B cell (primary cell): ENCODE measurements around the gene LRRC57. TPM values are rescaled to one million over a fixed set of nuclear protein-coding genes. Genes with fewer than 3 reads are reported as not detected.

ENCODE experiments used
- ATAC-seq: fragments of 200-7000 bp; cut with Tn5 transposase; one replicate; pipeline ENCODE4 v1.10.0; 2021; ENCODE audit warnings: low read depth, mild to moderate bottlenecking, moderate number of reproducible peaks, moderate library complexity
- CTCF ChIA-PET: fragments of 350-600 bp; sonication (Branson Sonifier 250); formaldehyde crosslinking; loops from one replicate; lab custom pipeline; 2021; ENCODE audit warnings: antibody characterized with exemption, inconsistent platforms; lab: Charles Lee
- POLR2A ChIA-PET: fragments of 350-600 bp; sonication (Branson Sonifier 250); formaldehyde crosslinking; loops from one replicate; lab custom pipeline; 2021; ENCODE audit warnings: antibody characterized with exemption; lab: Charles Lee
- DNase-seq: peaks from one replicate; pipeline ENCODE4 v3.0.0; 2013
- H2AFZ ChIP-seq: 2 replicates; pipeline ENCODE4 v1.6.1; 2012; ENCODE audit warnings: mild to moderate bottlenecking, low read depth, low read length; ENCODE audit not compliant: insufficient read depth, poor library complexity, severe bottlenecking
- H3K27ac ChIP-seq, 2 donors: 1 replicate in 1 of 2; 2 replicates in 1 of 2; pipeline ENCODE4 v1.5.1; 2012 to 2013; ENCODE audit warnings: low read length in 2 of 2, mild to moderate bottlenecking in 2 of 2, moderate library complexity in 1 of 2
- H3K27me3 ChIP-seq, 4 experiments: fragments of 200-600 bp in 1 of 4; sonication (generic) in 1 of 4; replicated peaks in 1 of 4; 1 replicate in 2 of 4; 2 replicates in 2 of 4; pipeline versions ENCODE4 v1.6.1 to v1.7.0; 2013 to 2016; ENCODE audit warnings: low read length in 3 of 4, mild to moderate bottlenecking in 2 of 4, mixed read lengths in 1 of 4, moderate library complexity in 1 of 4; ENCODE audit not compliant: insufficient read depth in 4 of 4, control insufficient read depth in 3 of 4; ENCODE audit errors: control extremely low read depth in 1 of 4
- H3K36me3 ChIP-seq, 2 experiments: replicated peaks in 1 of 2; 1 replicate in 1 of 2; 2 replicates in 1 of 2; pipeline versions ENCODE4 v1.6.1 to v1.7.1; 2013; ENCODE audit warnings: low read length in 1 of 2; ENCODE audit not compliant: insufficient read depth in 2 of 2, control insufficient read depth in 1 of 2; ENCODE audit errors: control extremely low read depth in 1 of 2, extremely low read depth in 1 of 2
- H3K4me1 ChIP-seq, 2 donors: fragments of 200-600 bp in 1 of 2; sonication (generic) in 1 of 2; 1 replicate in 1 of 2; 2 replicates in 1 of 2; pipeline versions ENCODE4 v1.5.1 to v1.6.1; 2013 to 2017; ENCODE audit warnings: low read length in 2 of 2; ENCODE audit not compliant: control insufficient read depth in 2 of 2, insufficient read depth in 2 of 2
- H3K4me2 ChIP-seq: replicated peaks from 2 replicates; pipeline ENCODE3; 2012; ENCODE audit warnings: mild to moderate bottlenecking, low read depth, low read length; ENCODE audit not compliant: poor library complexity, severe bottlenecking
- H3K4me3 ChIP-seq, 5 experiments: fragments of 200-600 bp in 1 of 5; sonication (generic) in 1 of 5; 1 replicate in 3 of 5; 2 replicates in 2 of 5; pipeline versions ENCODE4 v1.5.1 to v1.7.0; 2011 to 2016; ENCODE audit warnings: low read length in 4 of 5, mild to moderate bottlenecking in 4 of 5, low read depth in 2 of 5, control low read depth in 1 of 5, moderate library complexity in 1 of 5; ENCODE audit not compliant: insufficient read depth in 1 of 5; ENCODE audit errors: control extremely low read depth in 1 of 5, extremely low read depth in 1 of 5
- H3K79me2 ChIP-seq: fragments of 200-600 bp; sonication (generic); one replicate; pipeline ENCODE4 v1.6.0; 2016; ENCODE audit warnings: low read length; ENCODE audit not compliant: control insufficient read depth, insufficient read depth
- H3K9ac ChIP-seq: fragments of 200-600 bp; sonication (generic); 2 replicates; pipeline ENCODE4 v1.6.1; 2017; ENCODE audit warnings: mild to moderate bottlenecking, low read length, moderate library complexity
- H3K9me3 ChIP-seq, 3 donors: one replicate each; pipeline versions ENCODE4 v1.6.1 to v1.7.1; 2013; ENCODE audit warnings: low read length in 2 of 3; ENCODE audit not compliant: control insufficient read depth in 2 of 3, insufficient read depth in 1 of 3; ENCODE audit errors: control extremely low read depth in 1 of 3
- H4K20me1 ChIP-seq: 2 replicates; pipeline ENCODE4 v1.6.0; 2012; ENCODE audit warnings: mild to moderate bottlenecking, low read length; ENCODE audit not compliant: insufficient read depth, control insufficient read depth, poor library complexity, severe bottlenecking
- H3K27ac Mint-ChIP-seq: one replicate; pipeline ENCODE4 v1.8.0; 2021; ENCODE audit warnings: mixed read lengths
- H3K27me3 Mint-ChIP-seq: one replicate; pipeline ENCODE4 v1.8.0; 2021; ENCODE audit warnings: mixed read lengths
- H3K4me1 Mint-ChIP-seq: one replicate; pipeline ENCODE4 v1.8.0; 2021; ENCODE audit warnings: mixed read lengths
- H3K4me3 Mint-ChIP-seq: one replicate; pipeline ENCODE4 v1.8.0; 2021; ENCODE audit warnings: mixed read lengths
- H3K9me3 Mint-ChIP-seq: one replicate; pipeline ENCODE4 v1.8.0; 2022; ENCODE audit warnings: mixed read lengths; ENCODE audit not compliant: insufficient read depth
- CTCF ChIP-seq: fragments of 200-600 bp; IDR thresholded peaks from one replicate; pipeline ENCODE4 v1.8.0; 2022; ENCODE audit warnings: antibody characterized with exemption, mild to moderate bottlenecking
- EZH2 ChIP-seq: IDR thresholded peaks from 2 replicates; pipeline ENCODE4 v1.6.1; 2012; ENCODE audit warnings: borderline replicate concordance, low read depth, mild to moderate bottlenecking, moderate library complexity, low read length; ENCODE audit not compliant: insufficient read depth, poor library complexity, severe bottlenecking
- WGBS: methylation state at CpG from one replicate; pipeline ENCODE4 v1.1.5; 2013; ENCODE audit warnings: missing lambda C conversion rate; ENCODE audit not compliant: insufficient coverage; 5-methylcytosine and 5-hydroxymethylcytosine counted together
- intact Hi-C: fragments of 100-400 bp; cut with micrococcal nuclease; formaldehyde crosslinking; loops from one replicate; pipeline ENCODE4 v1.10.0; 2022
- polyA plus RNA-seq: library from polyadenylated mRNA; depleted of rRNA; stranded (reverse); fragments of >200 nt; gene quantifications from 2 replicates; pipeline ENCODE4 v1.2.3, GENCODE V29; 2012
- total RNA-seq, 2 donors: library from RNA; stranded (reverse); fragments of 120-200 nt in 1 of 2; gene quantifications; 1 replicate in 1 of 2; 2 replicates in 1 of 2; pipeline versions ENCODE4 v1.2.3 to v1.2.4, GENCODE V29; 2013 to 2022

LRRC57 gene
- total and polyA plus RNA-seq, 2 donors (not counting 1 experiment from before 2014, with no cell fraction given) = 13.9 to 25.4 TPM

GRCh38 chr15:42491539-42492225 is 56.9 kb downstream of the LRRC57 start:
- DNase-seq = no peak

More at GRCh38 chr15:42491539-42492225, 56.9 kb downstream of the LRRC57 start:
- H3K4me1 Mint-ChIP-seq = peaks cover 64% of the 10 kb centered on the region
- H3K4me1 ChIP-seq = peaks cover 46 to 64% of the 10 kb centered on the region in 2 donors
- ChIA-PET POLR2A (interaction anchor here (0.7 to 1.8 kb wide), 4 partner anchors 13 to 627 kb away, joined by 3 to 8 read pairs (median 3); partner anchors contain the start of gene VPS39), CTCF (interaction anchor here (1.5 kb wide), 1 partner anchor 13 kb away, joined by 9 read pairs; no protein-coding TSS in a partner anchor)
- peaks cover 15% of the 10 kb centered on the region for H4K20me1 ChIP-seq
- peak overlapping the region; percentile 100 for H3K27ac Mint-ChIP-seq
- H3K79me2 ChIP-seq = peaks cover 93% of the 10 kb centered on the region
- intact Hi-C loops = loop anchor here (1.0 to 10.0 kb wide), 6 partner anchors 13 to 429 kb away; partner anchors contain the start of genes GANC, STARD9, TMEM87A and TTBK2
- H3K27me3 ChIP-seq = no peaks in the 10 kb centered on the region
- H3K9me3 ChIP-seq = no peaks in the 10 kb centered on the region
- no peak for ATAC-seq
- peak overlapping the region; percentile 89 to 99 for H3K27ac ChIP-seq
- peak overlapping the region; percentile 93 for H3K4me2 ChIP-seq
- peaks cover 0 to 2% of the 10 kb centered on the region in 2 experiments for H3K36me3 ChIP-seq
- no peaks in the 10 kb centered on the region for H3K27me3 Mint-ChIP-seq
- H3K4me3 Mint-ChIP-seq = peak overlapping the region; percentile 91
- H3K9ac ChIP-seq = peak overlapping the region; percentile 93
- H2AFZ ChIP-seq = peak overlapping the region; percentile 95
- TF ChIP-seq EZH2 (no peak), CTCF (no peak)
- 97% methylated on average over 6 of the region's 18 CpGs for WGBS
- peak overlapping the region; percentile 75 to 96 (median 87) for H3K4me3 ChIP-seq
- H3K9me3 Mint-ChIP-seq = no peaks in the 10 kb centered on the region
